Measurements from ENCODE around the gene PDE4D. TPM values are rescaled to one million over a fixed set of nuclear protein-coding genes. Genes with fewer than 3 reads are reported as not detected.

Gene PDE4D
- total and polyA plus RNA-seq, 2 donors = 21.2 to 30.3 TPM

DNA sequence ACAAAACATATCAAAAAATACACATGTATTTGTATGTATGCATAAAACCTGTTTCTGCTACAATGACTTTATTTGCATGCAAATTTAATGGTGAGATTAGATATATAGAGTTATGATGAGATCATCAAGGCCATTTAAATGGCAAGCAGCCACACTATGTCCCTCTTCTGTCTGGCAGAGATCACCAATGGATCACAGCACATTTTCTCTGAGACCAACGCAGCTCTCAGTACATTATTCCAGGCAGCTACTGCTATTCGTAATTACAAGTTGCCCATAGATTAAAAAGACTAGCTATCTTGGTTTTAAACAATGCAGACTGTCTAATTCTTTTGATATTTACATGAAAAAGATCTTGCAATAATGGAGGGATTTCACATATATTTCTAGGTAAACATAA, 629.5 kb downstream of the PDE4D start:
- Histone ChIP-seq H3K27ac (ENCODE audit: low read depth in 1 of 2, low read length in 1 of 2) (no peak overlapping the region), H3K27me3 (ENCODE audit: control insufficient read depth in 2 of 2, insufficient read depth in 1 of 2, low read length in 1 of 2) (no peaks in the 10 kb centered on the region), H3K4me3 (ENCODE audit: low read length in 2 of 2) (no peak overlapping the region), H3K36me3 (ENCODE audit: control insufficient read depth in 2 of 2, insufficient read depth in 2 of 2, low read length in 1 of 2) (no peaks in the 10 kb centered on the region), H3K4me1 (ENCODE audit: control insufficient read depth in 2 of 2, insufficient read depth in 2 of 2, low read length in 2 of 2) (no peaks in the 10 kb centered on the region), H3K9me3 (ENCODE audit: control insufficient read depth in 2 of 2, insufficient read depth in 1 of 2, low read length in 1 of 2) (no peaks in the 10 kb centered on the region)
- 96% methylated on average over 2 of the region's 2 CpGs for WGBS
- DNase-seq (ENCODE audit: low read depth in 6 of 9, low spot score in 9 of 9) = no peak

DNA sequence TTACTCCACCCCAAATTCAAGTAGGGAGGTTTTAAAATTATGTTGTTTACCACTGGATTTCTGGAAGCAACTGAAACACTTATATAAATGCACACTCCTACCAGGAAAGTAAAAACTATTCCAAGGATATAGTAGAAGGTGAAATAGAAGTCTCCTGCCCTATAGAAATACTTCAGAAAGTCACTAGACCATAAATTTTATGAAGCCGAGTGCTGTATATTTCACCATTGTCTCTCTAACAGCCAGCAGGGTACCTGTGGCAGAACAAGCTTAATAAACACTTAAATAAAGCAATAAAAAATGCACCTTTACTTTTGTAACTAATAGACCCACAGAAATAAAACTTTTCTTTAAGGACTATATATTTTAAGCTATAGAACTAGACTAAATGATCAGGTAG, 631.6 kb downstream of the PDE4D start:
- Histone ChIP-seq H3K4me3 (ENCODE audit: low read length in 2 of 2) (no peak overlapping the region), H3K27ac (ENCODE audit: low read depth in 1 of 2, low read length in 1 of 2) (no peak overlapping the region), H3K9me3 (ENCODE audit: control insufficient read depth in 2 of 2, insufficient read depth in 1 of 2, low read length in 1 of 2) (no peaks in the 10 kb centered on the region), H3K27me3 (ENCODE audit: control insufficient read depth in 2 of 2, insufficient read depth in 1 of 2, low read length in 1 of 2) (no peaks in the 10 kb centered on the region), H3K4me1 (ENCODE audit: control insufficient read depth in 2 of 2, insufficient read depth in 2 of 2, low read length in 2 of 2) (no peaks in the 10 kb centered on the region), H3K36me3 (ENCODE audit: control insufficient read depth in 2 of 2, insufficient read depth in 2 of 2, low read length in 1 of 2) (no peaks in the 10 kb centered on the region)
- no peak for DNase-seq (ENCODE audit: low read depth in 6 of 9, low spot score in 9 of 9)
- WGBS = 99% methylated on average over 1 of the region's 1 CpG

DNA sequence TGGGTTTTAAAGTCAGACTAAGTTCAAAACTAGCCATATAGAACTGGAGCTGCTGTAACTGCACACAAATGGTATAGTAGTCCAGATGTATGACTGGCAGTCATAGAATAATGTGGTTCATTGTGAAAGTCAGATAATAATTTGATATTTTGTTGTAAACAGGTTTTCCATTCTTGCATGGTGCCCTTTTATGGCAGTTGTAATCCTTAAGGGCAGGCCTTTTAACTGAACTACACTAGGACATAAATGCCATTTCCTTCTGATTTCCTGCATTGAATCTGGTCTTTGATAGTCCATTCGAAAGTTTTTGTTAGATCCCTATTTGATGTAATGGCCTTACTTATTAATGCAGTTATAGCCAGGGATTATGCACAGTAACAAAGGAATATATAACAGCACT, 632.6 kb downstream of the PDE4D start:
- DNase-seq (ENCODE audit: low read depth in 6 of 9, low spot score in 9 of 9) = no peak
- Histone ChIP-seq H3K4me3 (ENCODE audit: low read length in 2 of 2) (no peak overlapping the region), H3K27me3 (ENCODE audit: control insufficient read depth in 2 of 2, insufficient read depth in 1 of 2, low read length in 1 of 2) (no peaks in the 10 kb centered on the region), H3K27ac (ENCODE audit: low read depth in 1 of 2, low read length in 1 of 2) (no peak overlapping the region), H3K36me3 (ENCODE audit: control insufficient read depth in 2 of 2, insufficient read depth in 2 of 2, low read length in 1 of 2) (no peaks in the 10 kb centered on the region), H3K4me1 (ENCODE audit: control insufficient read depth in 2 of 2, insufficient read depth in 2 of 2, low read length in 2 of 2) (no peaks in the 10 kb centered on the region), H3K9me3 (ENCODE audit: control insufficient read depth in 2 of 2, insufficient read depth in 1 of 2, low read length in 1 of 2) (no peaks in the 10 kb centered on the region)
- 98% methylated on average over 1 of the region's 1 CpG for WGBS

DNA sequence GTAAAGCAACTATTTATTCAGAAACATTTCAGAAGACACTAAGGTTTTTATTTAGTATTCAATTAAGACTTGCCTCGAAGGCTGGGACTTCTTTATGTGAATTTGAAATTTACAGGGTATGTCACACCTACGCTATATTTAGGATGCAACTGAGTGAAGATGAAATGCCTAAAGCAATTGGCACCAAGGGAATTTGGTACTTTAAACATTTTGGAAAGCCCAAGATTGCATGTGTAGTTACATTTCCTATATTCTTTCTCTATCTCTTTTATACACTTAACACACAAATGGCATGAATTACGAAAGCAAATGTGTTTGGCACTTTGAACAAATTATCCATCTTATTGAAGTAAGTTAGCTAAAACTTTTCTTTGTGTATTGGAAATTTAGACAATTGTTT, 633.3 kb downstream of the PDE4D start:
- no peak for DNase-seq (ENCODE audit: low read depth in 6 of 9, low spot score in 9 of 9)
- Histone ChIP-seq H3K27me3 (ENCODE audit: control insufficient read depth in 2 of 2, insufficient read depth in 1 of 2, low read length in 1 of 2) (no peaks in the 10 kb centered on the region), H3K4me3 (ENCODE audit: low read length in 2 of 2) (no peak overlapping the region), H3K4me1 (ENCODE audit: control insufficient read depth in 2 of 2, insufficient read depth in 2 of 2, low read length in 2 of 2) (no peaks in the 10 kb centered on the region), H3K27ac (ENCODE audit: low read depth in 1 of 2, low read length in 1 of 2) (no peak overlapping the region), H3K9me3 (ENCODE audit: control insufficient read depth in 2 of 2, insufficient read depth in 1 of 2, low read length in 1 of 2) (no peaks in the 10 kb centered on the region), H3K36me3 (ENCODE audit: control insufficient read depth in 2 of 2, insufficient read depth in 2 of 2, low read length in 1 of 2) (no peaks in the 10 kb centered on the region)
- 97% methylated on average over 3 of the region's 3 CpGs for WGBS

DNA sequence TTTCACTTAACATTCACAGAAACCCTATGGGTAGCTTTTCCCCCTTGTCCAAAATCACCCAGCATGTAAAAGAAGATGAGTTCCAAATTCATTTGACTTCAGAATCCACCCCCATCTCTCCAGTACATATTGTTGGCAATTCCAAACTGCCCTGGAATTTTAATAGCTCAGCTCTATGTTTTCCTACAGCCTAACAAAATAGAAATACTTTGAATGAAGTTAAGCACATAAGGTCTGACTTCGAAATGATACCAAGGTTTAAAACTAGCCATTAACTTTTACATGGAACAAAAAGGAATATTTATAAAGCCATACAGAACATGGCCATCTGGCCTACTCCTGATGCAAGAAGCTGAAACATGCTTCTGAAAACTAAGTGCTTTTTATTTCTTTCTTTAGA, 634.3 kb downstream of the PDE4D start:
- H3K4me3 ChIP-seq (ENCODE audit: low read length in 2 of 2) = no peak overlapping the region
- no peak overlapping the region for H3K27ac ChIP-seq (ENCODE audit: low read depth in 1 of 2, low read length in 1 of 2)
- no peaks in the 10 kb centered on the region for H3K4me1 ChIP-seq (ENCODE audit: control insufficient read depth in 2 of 2, insufficient read depth in 2 of 2, low read length in 2 of 2)
- no peak for DNase-seq (ENCODE audit: low read depth in 6 of 9, low spot score in 9 of 9)
- H3K27me3 ChIP-seq (ENCODE audit: control insufficient read depth in 2 of 2, insufficient read depth in 1 of 2, low read length in 1 of 2) = no peaks in the 10 kb centered on the region
- no peaks in the 10 kb centered on the region for H3K9me3 ChIP-seq (ENCODE audit: control insufficient read depth in 2 of 2, insufficient read depth in 1 of 2, low read length in 1 of 2)
- WGBS = 96% methylated on average over 1 of the region's 1 CpG
- H3K36me3 ChIP-seq (ENCODE audit: control insufficient read depth in 2 of 2, insufficient read depth in 2 of 2, low read length in 1 of 2) = no peaks in the 10 kb centered on the region

DNA sequence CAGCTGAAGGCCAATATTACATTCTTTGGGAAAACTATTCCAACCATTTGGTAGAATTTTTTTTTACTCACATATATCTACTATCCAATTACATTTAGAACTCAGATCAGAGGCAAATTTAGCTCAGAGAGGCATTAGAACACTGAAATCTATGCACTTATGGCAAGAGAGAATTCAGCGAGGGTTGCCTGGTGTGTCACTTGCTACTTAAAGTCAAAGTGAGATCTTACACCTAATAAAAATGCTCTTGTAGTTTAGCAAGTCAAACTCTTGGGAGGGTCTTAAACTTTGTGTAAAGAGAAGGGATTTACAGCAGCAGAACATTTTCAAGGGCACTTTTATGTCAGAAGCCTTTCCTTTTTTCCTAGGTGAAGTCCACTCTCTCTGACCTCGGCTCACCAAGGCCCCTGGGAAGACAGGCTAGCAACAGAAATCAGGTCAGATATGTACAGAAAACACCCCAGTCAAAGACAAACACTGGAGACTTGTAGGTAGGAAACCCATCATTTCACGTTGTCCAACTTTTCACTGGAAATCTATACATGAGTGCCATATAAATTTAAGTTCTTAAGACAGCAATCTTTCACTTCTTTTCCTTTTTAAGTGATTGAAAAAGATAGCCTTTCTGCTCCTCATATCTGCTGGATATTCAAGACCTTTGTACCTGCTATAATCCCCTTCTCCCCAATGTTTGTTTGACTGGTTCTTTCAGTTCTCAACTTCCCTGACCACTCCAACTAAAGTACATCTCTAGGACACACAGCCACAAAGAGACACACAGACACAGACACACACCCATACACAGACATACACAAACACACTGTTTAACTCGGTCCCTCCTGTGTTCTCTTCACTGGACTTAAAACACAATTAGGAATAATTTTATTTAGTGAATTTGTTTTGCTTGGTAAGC, 635.8 kb downstream of the PDE4D start:
- Histone ChIP-seq H3K36me3 (ENCODE audit: control insufficient read depth in 2 of 2, insufficient read depth in 2 of 2, low read length in 1 of 2) (no peaks in the 10 kb centered on the region), H3K9me3 (ENCODE audit: control insufficient read depth in 2 of 2, insufficient read depth in 1 of 2, low read length in 1 of 2) (no peaks in the 10 kb centered on the region), H3K4me3 (ENCODE audit: low read length in 2 of 2) (no peak overlapping the region), H3K27me3 (ENCODE audit: control insufficient read depth in 2 of 2, insufficient read depth in 1 of 2, low read length in 1 of 2) (no peaks in the 10 kb centered on the region), H3K27ac (ENCODE audit: low read depth in 1 of 2, low read length in 1 of 2) (no peak overlapping the region), H3K4me1 (ENCODE audit: control insufficient read depth in 2 of 2, insufficient read depth in 2 of 2, low read length in 2 of 2) (no peaks in the 10 kb centered on the region)
- DNase-seq (ENCODE audit: low read depth in 6 of 9, low spot score in 9 of 9) = no peak
- over 99% methylated on average over 4 of the region's 4 CpGs for WGBS

DNA sequence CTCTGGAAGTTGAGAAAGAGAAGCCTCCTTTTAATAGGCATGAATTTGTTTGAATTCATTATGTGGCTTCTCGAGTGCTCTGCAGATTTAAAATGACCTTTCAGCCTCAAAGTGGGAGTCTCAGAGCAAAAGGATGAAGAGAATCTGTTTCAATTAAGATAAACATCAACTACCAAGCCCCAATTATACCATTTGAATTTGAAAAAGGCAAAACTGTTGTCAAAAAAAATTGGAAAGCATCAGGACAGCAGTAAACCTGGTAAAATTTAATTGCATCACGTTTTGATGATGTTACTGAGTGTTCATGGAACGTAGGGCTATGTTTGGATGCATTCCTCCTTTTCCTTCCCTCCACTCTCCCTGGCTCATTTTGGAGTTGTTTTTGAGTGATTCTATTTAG, 637.2 kb downstream of the PDE4D start:
- no peaks in the 10 kb centered on the region for H3K9me3 ChIP-seq (ENCODE audit: control insufficient read depth in 2 of 2, insufficient read depth in 1 of 2, low read length in 1 of 2)
- WGBS = 64% methylated on average over 3 of the region's 3 CpGs
- H3K27ac ChIP-seq (ENCODE audit: low read depth in 1 of 2, low read length in 1 of 2) = no peak overlapping the region
- no peak overlapping the region for H3K4me3 ChIP-seq (ENCODE audit: low read length in 2 of 2)
- H3K27me3 ChIP-seq (ENCODE audit: control insufficient read depth in 2 of 2, insufficient read depth in 1 of 2, low read length in 1 of 2) = no peaks in the 10 kb centered on the region
- DNase-seq (ENCODE audit: low read depth in 6 of 9, low spot score in 9 of 9) = no peak
- no peaks in the 10 kb centered on the region for H3K36me3 ChIP-seq (ENCODE audit: control insufficient read depth in 2 of 2, insufficient read depth in 2 of 2, low read length in 1 of 2)
- H3K4me1 ChIP-seq (ENCODE audit: control insufficient read depth in 2 of 2, insufficient read depth in 2 of 2, low read length in 2 of 2) = no peaks in the 10 kb centered on the region

DNA sequence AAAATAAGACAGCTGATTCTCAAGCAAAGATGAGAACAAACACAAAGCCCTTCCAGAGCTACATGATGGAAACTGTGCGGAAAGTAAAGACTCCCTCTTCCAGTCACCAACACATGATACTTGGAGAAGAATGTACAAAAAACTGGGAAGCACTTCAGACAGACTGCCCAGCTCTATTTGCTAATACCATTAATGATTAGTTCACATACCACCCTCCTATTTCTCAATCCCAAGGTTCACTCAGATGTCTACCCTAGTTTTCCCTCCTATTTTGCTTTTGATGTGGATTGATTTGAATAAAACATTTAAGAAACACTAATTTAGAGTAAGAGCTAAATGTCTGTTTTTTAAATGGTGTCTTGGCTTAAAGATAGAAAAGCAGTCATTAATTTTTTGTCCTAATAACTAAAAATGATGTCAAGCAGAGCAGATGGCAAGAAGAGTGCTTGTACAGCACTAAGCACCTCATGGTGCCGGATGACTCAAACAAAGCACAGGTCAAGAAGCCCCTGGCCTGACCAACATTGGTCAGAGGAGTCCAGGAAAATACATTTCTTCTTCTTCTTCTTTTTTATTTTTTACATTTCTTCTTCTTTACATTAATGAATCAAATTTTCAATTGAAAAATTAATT, 639.4 kb downstream of the PDE4D start:
- no peak overlapping the region for H3K4me3 ChIP-seq (ENCODE audit: low read length in 2 of 2)
- over 99% methylated on average over 2 of the region's 2 CpGs for WGBS
- no peaks in the 10 kb centered on the region for H3K9me3 ChIP-seq (ENCODE audit: control insufficient read depth in 2 of 2, insufficient read depth in 1 of 2, low read length in 1 of 2)
- H3K4me1 ChIP-seq (ENCODE audit: control insufficient read depth in 2 of 2, insufficient read depth in 2 of 2, low read length in 2 of 2) = no peaks in the 10 kb centered on the region
- no peaks in the 10 kb centered on the region for H3K27me3 ChIP-seq (ENCODE audit: control insufficient read depth in 2 of 2, insufficient read depth in 1 of 2, low read length in 1 of 2)
- no peaks in the 10 kb centered on the region for H3K36me3 ChIP-seq (ENCODE audit: control insufficient read depth in 2 of 2, insufficient read depth in 2 of 2, low read length in 1 of 2)
- DNase-seq (ENCODE audit: low read depth in 6 of 9, low spot score in 9 of 9) = no peak
- no peak overlapping the region for H3K27ac ChIP-seq (ENCODE audit: low read depth in 1 of 2, low read length in 1 of 2)

DNA sequence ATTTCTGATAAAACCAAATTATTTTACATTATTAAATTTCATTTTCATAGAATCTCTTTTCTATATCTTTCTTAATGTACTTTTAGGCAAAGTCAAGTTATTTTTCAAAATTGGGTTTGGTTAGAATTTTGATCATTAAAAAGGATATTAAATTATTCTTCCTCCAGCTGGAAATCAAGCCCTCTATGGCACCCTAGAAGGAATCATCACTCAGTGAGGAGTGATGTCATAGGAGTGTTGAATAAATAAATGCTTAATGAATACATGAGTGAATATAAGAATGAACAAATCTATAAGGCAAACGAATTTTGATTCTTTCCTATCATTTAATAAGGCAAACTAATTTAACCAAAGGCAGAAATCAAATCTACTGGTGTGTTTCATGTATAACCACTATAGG, 639.9 kb downstream of the PDE4D start:
- WGBS = 82% methylated on average over 1 of the region's 1 CpG
- H3K4me1 ChIP-seq (ENCODE audit: control insufficient read depth in 2 of 2, insufficient read depth in 2 of 2, low read length in 2 of 2) = no peaks in the 10 kb centered on the region
- H3K27ac ChIP-seq (ENCODE audit: low read depth in 1 of 2, low read length in 1 of 2) = no peak overlapping the region
- H3K9me3 ChIP-seq (ENCODE audit: control insufficient read depth in 2 of 2, insufficient read depth in 1 of 2, low read length in 1 of 2) = no peaks in the 10 kb centered on the region
- no peak overlapping the region for H3K4me3 ChIP-seq (ENCODE audit: low read length in 2 of 2)
- DNase-seq (ENCODE audit: low read depth in 6 of 9, low spot score in 9 of 9) = no peak
- no peaks in the 10 kb centered on the region for H3K36me3 ChIP-seq (ENCODE audit: control insufficient read depth in 2 of 2, insufficient read depth in 2 of 2, low read length in 1 of 2)
- H3K27me3 ChIP-seq (ENCODE audit: control insufficient read depth in 2 of 2, insufficient read depth in 1 of 2, low read length in 1 of 2) = no peaks in the 10 kb centered on the region
